Sciatic nerve (tissue), 2 donors: Measurements from ENCODE around the gene JOSD1. TPM values are rescaled to one million over a fixed set of nuclear protein-coding genes. Genes with fewer than 3 reads are reported as not detected.
"Not testable (repeated sequence)": the region's sequence is repeated elsewhere in the genome, so short reads cannot be mapped to it uniquely, and the experiment has no call there.

Experiments
- ATAC-seq: fragments of 200-7000 bp; cut with Tn5 transposase; one replicate; pipeline ENCODE4 v1.9.1; 2020; ENCODE audit warnings: mild to moderate bottlenecking, moderate library complexity
- DNase-seq: peaks from one replicate; pipeline ENCODE4 v3.0.0-alpha.2; 2020; ENCODE audit warnings: low spot score
- intact Hi-C: fragments of 100-400 bp; cut with DNase I; formaldehyde crosslinking; loops from one replicate; pipeline ENCODE4 v1.14.2; 2022
- total RNA-seq: library from RNA; stranded (reverse); fragmentation: NEBNext Ultra II Directional; extraction: Animal tissue kit (Norgen Biotek cat#: 25700); gene quantifications from one replicate; pipeline ENCODE4 v1.2.1, GENCODE V29; 2021
- donor health status: DM: no; HTN: no; CAD: no.
- donor health status: DM: no; HTN: no; CAD: no.

The JOSD1 gene
- total RNA-seq, 1 donor from 2014 or later: 54.6 TPM

- ATAC-seq (no peak), DNase-seq (no peak)
- intact Hi-C loops: no loop called here
These were observed 50.8 kb downstream of the JOSD1 start for GRCh38 chr22:38649841-38650522.

GRCh38 chr22:38645430-38645829 is 55.3 kb downstream of the JOSD1 start:
- DNase-seq (no peak), ATAC-seq (no peak)
- intact Hi-C loops: no loop called here

- intact Hi-C loops, DNase-seq: not testable (repeated sequence)
- ATAC-seq: peak; percentile 98
These were observed 56.5 kb downstream of the JOSD1 start for GRCh38 chr22:38644245-38644644.

- no peak for DNase-seq
- ATAC-seq: no peak
- intact Hi-C loops: no loop called here
These were observed 59.2 kb downstream of the JOSD1 start for GRCh38 chr22:38641476-38642040.

- DNase-seq: no peak
- ATAC-seq: no peak
- intact Hi-C loops: no loop called here
These were observed 62.0 kb downstream of the JOSD1 start for GRCh38 chr22:38638728-38639127.

- DNase-seq: no peak
- intact Hi-C loops: no loop called here
- no peak for ATAC-seq
These were observed 62.5 kb downstream of the JOSD1 start for GRCh38 chr22:38638216-38638615.

Other genes starting within 250 kb of the JOSD1 start
- gene KCNJ4, start 245.7 kb downstream of the JOSD1 start, total RNA-seq: 0.71 TPM
- 15.4 TPM for gene KDELR3, start 232.8 kb downstream of the JOSD1 start, total RNA-seq
- gene DDX17, start 194.6 kb downstream of the JOSD1 start, total RNA-seq: 742 TPM
- 4.7 TPM for gene DMC1, start 130.8 kb downstream of the JOSD1 start, total RNA-seq
- gene FAM227A, start 44.6 kb downstream of the JOSD1 start, total RNA-seq: 2.9 TPM
- 31.4 TPM for gene CBY1, start 44.3 kb downstream of the JOSD1 start, total RNA-seq
- 35.3 TPM for gene TOMM22, start 19.0 kb downstream of the JOSD1 start, total RNA-seq
- 55.5 TPM for gene GTPBP1, start 5.0 kb upstream of the JOSD1 start, total RNA-seq
- gene SUN2, start 55.1 kb upstream of the JOSD1 start, total RNA-seq: 207 TPM
- gene DNAL4, start 93.2 kb upstream of the JOSD1 start, total RNA-seq: 11.1 TPM
- gene NPTXR, start 143.1 kb upstream of the JOSD1 start, total RNA-seq: 6.9 TPM
- 83.5 TPM for gene CBX6, start 171.3 kb upstream of the JOSD1 start, total RNA-seq